H1 (cell line): ENCODE results near the gene BTBD9. TPM values are rescaled to one million over a fixed set of nuclear protein-coding genes. Genes with fewer than 3 reads are reported as not detected.

Experiments used
- CTCF ChIA-PET: fragments of 300-600 bp; sonication (Branson Sonifier 250); formaldehyde crosslinking; loops from one replicate; lab custom pipeline; 2021; ENCODE audit not compliant: partially characterized antibody; lab: Charles Lee
- POLR2A ChIA-PET: fragments of 300-600 bp; sonication (Branson Sonifier 250); formaldehyde crosslinking; loops from one replicate; lab custom pipeline; 2021; ENCODE audit warnings: inconsistent platforms; ENCODE audit not compliant: partially characterized antibody; lab: Charles Lee
- DNase-seq, 2 experiments: peaks; one replicate each; pipeline versions ENCODE4 v3.0.0 to v3.0.0-alpha.2; 2010 to 2022; ENCODE audit warnings: low spot score in 2 of 2, low read depth in 1 of 2, mixed read lengths in 1 of 2
- FAIRE-seq: peaks from 2 replicates; lab custom pipeline; 2011; peaks lifted over from hg19 to GRCh38; lab: Jason Lieb, UNC
- H2AFZ ChIP-seq: 2 replicates; pipeline ENCODE4 v1.8.1; 2012; ENCODE audit warnings: low read length, inconsistent platforms
- H2AK5ac ChIP-seq: 2 replicates; pipeline ENCODE4 v1.6.1; 2013; ENCODE audit warnings: low read depth, low read length
- H2BK120ac ChIP-seq: replicated peaks from 2 replicates; pipeline ENCODE3; 2013; ENCODE audit warnings: low read depth, low read length, inconsistent platforms
- H2BK12ac ChIP-seq: 2 replicates; pipeline ENCODE4 v1.6.1; 2013; ENCODE audit warnings: low read depth, low read length
- H2BK15ac ChIP-seq: 2 replicates; pipeline ENCODE4 v1.6.1; 2013; ENCODE audit warnings: low read length
- H2BK20ac ChIP-seq: 2 replicates; pipeline ENCODE4 v1.6.1; 2013; ENCODE audit warnings: low read length
- H2BK5ac ChIP-seq: 2 replicates; pipeline ENCODE4 v1.6.1; 2013; ENCODE audit warnings: low read depth, low read length
- H3K14ac ChIP-seq: 2 replicates; pipeline ENCODE4 v1.6.1; 2013; ENCODE audit warnings: inconsistent platforms; ENCODE audit not compliant: insufficient read length
- H3K18ac ChIP-seq: 2 replicates; pipeline ENCODE4 v1.6.1; 2013; ENCODE audit warnings: low read length; ENCODE audit errors: extremely low read depth
- H3K23ac ChIP-seq: 2 replicates; pipeline ENCODE4 v1.6.1; 2013; ENCODE audit warnings: inconsistent platforms; ENCODE audit not compliant: insufficient read length
- H3K23me2 ChIP-seq: 2 replicates; pipeline ENCODE4 v1.6.1; 2013; ENCODE audit warnings: low read depth, low read length
- H3K27ac ChIP-seq: 2 replicates; pipeline ENCODE4 v1.6.1; 2011; ENCODE audit warnings: low read depth, low read length, inconsistent platforms
- H3K27me3 ChIP-seq, 4 experiments: replicated peaks in 1 of 4; 1 replicate in 1 of 4; 2 replicates in 3 of 4; pipeline versions ENCODE4 v1.6.1 to v1.8.1; 2011 to 2013; ENCODE audit warnings: low read length in 3 of 4, mild to moderate bottlenecking in 3 of 4, inconsistent platforms in 2 of 4, mixed read lengths in 2 of 4, moderate library complexity in 1 of 4; ENCODE audit not compliant: control insufficient read depth in 3 of 4, insufficient read depth in 3 of 4; ENCODE audit errors: extremely low read depth in 1 of 4
- H3K36me3 ChIP-seq, 4 experiments: 2 replicates each; pipeline versions ENCODE4 v1.6.1 to v1.8.1; 2011 to 2013; ENCODE audit warnings: mild to moderate bottlenecking in 4 of 4, low read length in 3 of 4, moderate library complexity in 2 of 4, control low read depth in 1 of 4, inconsistent platforms in 1 of 4; ENCODE audit not compliant: insufficient read depth in 4 of 4, control insufficient read depth in 2 of 4
- H3K4ac ChIP-seq: replicated peaks from 2 replicates; pipeline ENCODE3; 2013; ENCODE audit warnings: low read length, low read depth, mixed read lengths, inconsistent platforms; ENCODE audit not compliant: insufficient read length
- H3K4me1 ChIP-seq, 4 experiments: replicated peaks in 1 of 4; 1 replicate in 1 of 4; 2 replicates in 3 of 4; pipeline versions ENCODE4 v1.6.1 to v1.8.1; 2011 to 2013; ENCODE audit warnings: low read length in 3 of 4, inconsistent platforms in 2 of 4, mixed read lengths in 1 of 4; ENCODE audit not compliant: insufficient read depth in 4 of 4, control insufficient read depth in 3 of 4
- H3K4me2 ChIP-seq, 2 experiments: 2 replicates each; pipeline versions ENCODE4 v1.6.1 to v1.8.1; 2011 to 2013; ENCODE audit warnings: low read depth in 2 of 2, low read length in 2 of 2, control low read depth in 1 of 2, inconsistent platforms in 1 of 2, mild to moderate bottlenecking in 1 of 2; ENCODE audit not compliant: insufficient read depth in 1 of 2
- H3K4me3 ChIP-seq, 4 experiments: fragments of 200-600, 300-600 bp in 1 of 4; sonication (generic), shearing (Covaris generic), sonication (Bioruptor Twin) in 1 of 4; 2 replicates each; pipeline versions ENCODE4 v1.5.1 to v1.8.1; 2011 to 2016; ENCODE audit warnings: low read length in 4 of 4, low read depth in 3 of 4, control low read depth in 2 of 4, inconsistent platforms in 2 of 4, mild to moderate bottlenecking in 2 of 4, mixed read lengths in 1 of 4, moderate library complexity in 1 of 4; ENCODE audit not compliant: insufficient read depth in 2 of 4; ENCODE audit errors: extremely low read depth in 1 of 4
- H3K56ac ChIP-seq: replicated peaks from 2 replicates; pipeline ENCODE3; 2013; ENCODE audit warnings: low read depth, mild to moderate bottlenecking, mixed read lengths, low read length, inconsistent platforms; ENCODE audit not compliant: insufficient read length
- H3K79me1 ChIP-seq: 2 replicates; pipeline ENCODE4 v1.6.1; 2013; ENCODE audit warnings: low read depth, low read length, control low read depth
- H3K79me2 ChIP-seq, 2 experiments: 2 replicates each; pipeline versions ENCODE4 v1.6.1 to v1.8.1; 2012 to 2013; ENCODE audit warnings: low read length in 2 of 2, mild to moderate bottlenecking in 2 of 2, inconsistent platforms in 1 of 2; ENCODE audit not compliant: insufficient read depth in 2 of 2, control insufficient read depth in 1 of 2
- H3K9ac ChIP-seq, 4 experiments: replicated peaks in 1 of 4; 1 replicate in 1 of 4; 2 replicates in 3 of 4; pipeline versions ENCODE4 v1.6.1 to v1.8.1; 2011 to 2013; ENCODE audit warnings: low read depth in 3 of 4, low read length in 3 of 4, control low read depth in 2 of 4, mild to moderate bottlenecking in 2 of 4, moderate library complexity in 2 of 4, inconsistent platforms in 1 of 4; ENCODE audit errors: extremely low read depth in 1 of 4
- H3K9me3 ChIP-seq, 2 experiments: 2 replicates each; pipeline versions ENCODE4 v1.6.1 to v1.8.1; 2012 to 2013; ENCODE audit warnings: mild to moderate bottlenecking in 2 of 2, moderate library complexity in 2 of 2, control low read depth in 1 of 2, inconsistent platforms in 1 of 2, low read depth in 1 of 2, low read length in 1 of 2, mixed read lengths in 1 of 2; ENCODE audit not compliant: insufficient read depth in 2 of 2
- H4K20me1 ChIP-seq, 2 experiments: replicated peaks in 1 of 2; 2 replicates each; pipeline versions ENCODE3 to v1.8.1; 2011 to 2013; ENCODE audit warnings: inconsistent platforms in 2 of 2, low read length in 2 of 2, mild to moderate bottlenecking in 1 of 2; ENCODE audit not compliant: insufficient read depth in 2 of 2, control insufficient read depth in 1 of 2
- H4K5ac ChIP-seq: 2 replicates; pipeline ENCODE4 v1.6.1; 2013; ENCODE audit warnings: low read length, low read depth, mixed read lengths, inconsistent platforms; ENCODE audit not compliant: insufficient read length
- H4K8ac ChIP-seq: 2 replicates; pipeline ENCODE4 v1.8.0; 2013; ENCODE audit warnings: mild to moderate bottlenecking, moderate library complexity, low read length, inconsistent platforms; ENCODE audit not compliant: insufficient read depth; ENCODE audit errors: extremely low read depth
- H4K91ac ChIP-seq: replicated peaks from 2 replicates; pipeline ENCODE3; 2013; ENCODE audit warnings: low read length, mixed read lengths, inconsistent platforms; ENCODE audit not compliant: insufficient read length
- BRCA1 ChIP-seq: IDR thresholded peaks from 2 replicates; pipeline ENCODE4 v1.6.1; 2012; ENCODE audit warnings: low read depth, low read length, improper control_type of control experiment
- CHD1 ChIP-seq: IDR thresholded peaks from 2 replicates; pipeline ENCODE4 v1.6.1; 2012; ENCODE audit warnings: low read depth, low read length, improper control_type of control experiment
- PHF8 ChIP-seq: fragments of 200-600 bp; sonication (generic); conservative IDR thresholded peaks from 2 replicates; pipeline ENCODE4 v1.7.1; 2012; ENCODE audit warnings: low read depth, mild to moderate bottlenecking, inconsistent platforms, low read length, moderate library complexity
- RFX5 ChIP-seq: IDR thresholded peaks from 2 replicates; pipeline ENCODE4 v1.6.1; 2011; ENCODE audit warnings: low read depth, low read length, improper control_type of control experiment, borderline replicate concordance
- ZNF274 ChIP-seq: IDR thresholded peaks from 2 replicates; pipeline ENCODE4 v1.7.0; 2012; ENCODE audit warnings: low read length, borderline replicate concordance; ENCODE audit errors: extremely low read depth
- WGBS, 2 experiments: shearing (Covaris generic) in 1 of 2; methylation state at CpG; one replicate each; pipeline versions ENCODE4 v1.1.6 to v1.1.7; 2013 to 2015; ENCODE audit warnings: low lambda C conversion rate in 2 of 2, mixed read lengths in 2 of 2, inconsistent platforms in 1 of 2, low coverage in 1 of 2, missing lambda C conversion rate in 1 of 2; ENCODE audit not compliant: insufficient replicate concordance in 2 of 2, insufficient coverage in 1 of 2, insufficient read length in 1 of 2; ENCODE audit errors: extremely low coverage in 1 of 2, missing lambda C conversion rate in 1 of 2; 5-methylcytosine and 5-hydroxymethylcytosine counted together
- polyA plus RNA-seq, 7 experiments: library from polyadenylated mRNA; depleted of rRNA in 3 of 7; stranded (reverse) in 5 of 7; unstranded in 2 of 7; fragments of >200 nt in 5 of 7; fragments of 200-250 nt in 2 of 7; gene quantifications; 1 replicate in 5 of 7; 2 replicates in 1 of 7; 4 replicates in 1 of 7; pipeline versions ENCODE4 v1.2.1 to v1.2.3, GENCODE V29; 2011 to 2013; ENCODE audit warnings: missing spikeins in 2 of 7, mixed read lengths in 2 of 7
- total RNA-seq: library from RNA; stranded (reverse); fragmentation: NEBNext Ultra II Directional; extraction: Animal tissue kit (Norgen Biotek cat#: 25700); gene quantifications from 2 replicates; pipeline ENCODE4 v1.2.1, GENCODE V29; 2021
- TF ChIP-seq, protein P1 (sequence below): IDR thresholded peaks from 2 replicates; pipeline ENCODE4 v1.6.1; 2011; ENCODE audit warnings: low read depth, mild to moderate bottlenecking, low read length; ENCODE audit not compliant: insufficient read depth

BTBD9 gene
- total and polyA plus RNA-seq, 2 of the 8 experiments (the other 6 are each of a cell fraction or from before 2014, with no cell fraction given), result 0.92 to 4.1 TPM

GRCh38 chr6:38625217-38625616 is 14.5 kb downstream of the BTBD9 start:
- Histone ChIP-seq H3K36me3 (no peaks in the 10 kb centered on the region), H3K23me2 (no peaks in the 10 kb centered on the region), H4K8ac (no peak overlapping the region), H3K18ac (no peak overlapping the region), H2AFZ (no peak overlapping the region), H2BK15ac (no peak overlapping the region), H3K4me2 (no peak overlapping the region), H3K9me3 (no peaks in the 10 kb centered on the region), H3K23ac (no peak overlapping the region), H3K56ac (no peak overlapping the region), H3K79me1 (no peaks in the 10 kb centered on the region), H3K14ac (no peak overlapping the region), H4K20me1 (no peaks in the 10 kb centered on the region), H2BK20ac (no peak overlapping the region), H2BK12ac (no peak overlapping the region), H2BK120ac (no peak overlapping the region), H3K4ac (no peak overlapping the region), H2BK5ac (no peak overlapping the region), H3K4me1 (no peaks in the 10 kb centered on the region; a peak in 2 of 7 replicates), H3K27ac (no peak overlapping the region), H3K9ac (no peak overlapping the region), H3K79me2 (no peaks in the 10 kb centered on the region), H3K4me3 (no peak overlapping the region), H2AK5ac (no peak overlapping the region), H3K27me3 (no peaks in the 10 kb centered on the region), H4K5ac (no peak overlapping the region), H4K91ac (no peak overlapping the region)
- ChIA-PET POLR2A (no interaction called here), CTCF (no interaction called here)
- FAIRE-seq, result no peak
- 96% methylated on average over 1 of the region's 1 CpG; no CpG with 5 or more reads in 1 of the 2 experiments for WGBS, 2 experiments
- no peak for DNase-seq
- TF ChIP-seq RFX5 (no peak), CHD1 (no peak), BRCA1 (no peak), ZNF274 (no peak), PHF8 (no peak)
- TF ChIP-seq, protein P1, sequence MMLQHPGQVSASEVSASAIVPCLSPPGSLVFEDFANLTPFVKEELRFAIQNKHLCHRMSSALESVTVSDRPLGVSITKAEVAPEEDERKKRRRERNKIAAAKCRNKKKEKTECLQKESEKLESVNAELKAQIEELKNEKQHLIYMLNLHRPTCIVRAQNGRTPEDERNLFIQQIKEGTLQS, result no peak
